GM19438 (cell line): ENCODE results near the gene IZUMO1R.
"Not testable (repeated sequence)": the region's sequence is repeated elsewhere in the genome, so short reads cannot be mapped to it uniquely, and the experiment has no call there.

Source experiments
- ATAC-seq: cut with Tn5 transposase; IDR thresholded peaks from one replicate; pipeline ENCODE4 v1.9.1; 2021; ENCODE audit warnings: low read depth; ENCODE audit not compliant: unreplicated experiment

The IZUMO1R gene

GRCh38 chr11:94303966-94304958 is at the start of gene IZUMO1R:
Gene IZUMO1R (plus strand): TSS chr11:94304580. CDS start chr11:94305637, 1,057 bp downstream.
- no peak for ATAC-seq

GRCh38 chr11:94271885-94272372 is 32.5 kb upstream of the IZUMO1R start:
- peak; percentile 62 for ATAC-seq

DNA sequence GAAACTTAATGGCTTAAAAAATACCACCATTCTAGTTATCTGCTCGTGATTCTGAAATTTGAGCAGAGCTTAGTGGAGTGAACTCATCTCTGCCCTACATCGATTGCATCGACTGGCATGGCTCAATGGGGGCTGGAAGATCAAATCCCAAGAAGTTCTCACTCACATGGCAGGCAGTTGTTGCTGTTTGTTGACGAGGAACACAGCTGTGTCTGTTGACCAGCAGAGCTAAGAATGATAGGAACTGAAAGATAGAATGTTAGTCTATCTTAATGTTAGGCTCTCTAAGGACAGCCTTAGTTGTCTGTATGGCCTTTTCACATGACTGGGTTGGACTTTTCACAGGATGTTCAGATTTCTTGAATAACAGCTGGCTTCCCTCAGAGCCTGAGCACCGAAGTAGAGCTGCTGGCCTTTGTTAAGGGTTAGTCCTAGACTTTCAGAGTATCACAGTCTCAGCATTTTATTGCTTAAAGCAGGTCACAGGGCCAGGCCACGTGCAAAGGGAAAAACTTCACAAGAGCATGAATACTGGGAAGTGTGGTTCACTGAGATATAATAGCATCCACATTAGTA is 31.6 kb upstream of the IZUMO1R start:
- peak; percentile 45 for ATAC-seq

- no peak for ATAC-seq
Measured at GRCh38 chr11:94275961-94276360, 28.4 kb upstream of the IZUMO1R start.

DNA sequence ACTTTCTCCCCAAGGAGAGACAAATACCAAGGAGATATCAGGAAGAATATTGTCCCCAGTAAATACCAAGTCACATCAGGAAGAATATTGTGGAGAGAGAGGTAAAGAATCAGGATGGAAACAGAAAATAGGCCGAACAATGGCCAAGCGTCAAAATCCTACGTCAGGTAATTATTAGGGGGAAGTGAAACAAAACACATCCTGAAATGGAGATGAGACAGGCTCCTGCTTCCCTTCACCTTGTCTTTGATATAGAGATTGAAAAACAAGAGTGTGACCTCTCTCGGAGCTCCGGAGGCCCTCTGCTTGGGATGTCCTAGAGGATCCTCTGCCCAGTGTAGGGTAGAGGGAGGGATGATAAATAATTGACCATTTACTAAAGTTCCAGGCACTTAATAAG is 27.4 kb upstream of the IZUMO1R start:
- ATAC-seq: no peak

DNA sequence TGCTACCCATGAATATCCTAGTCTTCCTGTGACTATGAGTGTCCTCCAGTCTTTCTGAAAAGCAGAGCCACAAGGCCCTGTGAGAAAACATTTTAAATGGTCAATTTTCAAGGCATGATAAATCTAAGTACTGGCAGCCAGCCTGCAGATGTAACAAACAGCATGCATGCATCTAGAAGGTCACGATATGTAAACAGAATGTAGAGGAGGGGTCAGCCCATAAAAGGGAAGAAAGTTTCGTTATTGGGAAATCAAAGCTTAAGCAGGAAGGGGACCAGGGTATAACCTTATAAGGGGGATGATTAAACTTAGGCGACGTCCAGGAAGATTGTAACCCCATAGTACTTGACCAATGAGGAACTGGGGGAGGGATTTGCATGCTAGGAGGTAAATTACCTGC is 26.2 kb upstream of the IZUMO1R start:
- not testable (repeated sequence) for ATAC-seq

GRCh38 chr11:94279996-94280395 is 24.4 kb upstream of the IZUMO1R start:
- ATAC-seq: no peak

DNA sequence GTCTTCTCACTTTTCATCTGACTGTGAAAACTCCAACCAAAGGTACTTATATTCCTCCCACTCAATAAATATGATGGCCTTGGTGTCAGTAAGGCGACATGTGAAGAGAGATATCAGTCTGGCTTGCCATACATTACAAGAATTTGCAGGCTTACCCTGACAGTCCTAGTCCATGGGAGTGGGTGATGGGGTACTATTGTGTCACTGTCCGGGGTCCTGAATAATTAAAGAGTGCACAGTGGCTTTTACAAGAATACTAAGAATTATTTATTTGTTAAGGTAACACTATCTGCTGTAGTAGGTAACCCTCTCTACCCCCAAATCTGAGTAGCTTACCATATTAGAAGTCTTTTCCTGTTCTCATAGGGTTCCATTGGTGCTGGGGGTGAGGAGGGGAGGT is 23.1 kb upstream of the IZUMO1R start:
- no peak for ATAC-seq

DNA sequence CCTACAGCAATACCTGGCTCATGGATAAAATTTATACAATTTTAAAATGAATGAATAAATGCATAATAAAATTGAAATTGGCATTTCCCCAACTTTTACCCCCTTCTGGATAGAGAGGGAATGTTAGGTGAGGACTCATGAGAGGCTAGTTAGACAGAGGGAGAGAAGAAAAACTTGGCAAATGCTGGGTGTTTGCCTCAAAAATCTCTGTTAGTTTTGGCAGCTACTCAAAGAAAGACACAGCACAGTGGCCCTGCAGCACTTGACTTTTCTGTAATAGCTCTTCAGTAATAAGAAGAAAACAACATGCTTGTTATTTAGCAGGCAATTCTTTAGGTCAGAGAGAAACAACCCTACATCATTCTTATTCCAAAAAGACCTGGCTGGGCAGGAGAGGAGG is 20.7 kb upstream of the IZUMO1R start:
- ATAC-seq: no peak

GRCh38 chr11:94295534-94295933 is 8.8 kb upstream of the IZUMO1R start:
- no peak for ATAC-seq

DNA sequence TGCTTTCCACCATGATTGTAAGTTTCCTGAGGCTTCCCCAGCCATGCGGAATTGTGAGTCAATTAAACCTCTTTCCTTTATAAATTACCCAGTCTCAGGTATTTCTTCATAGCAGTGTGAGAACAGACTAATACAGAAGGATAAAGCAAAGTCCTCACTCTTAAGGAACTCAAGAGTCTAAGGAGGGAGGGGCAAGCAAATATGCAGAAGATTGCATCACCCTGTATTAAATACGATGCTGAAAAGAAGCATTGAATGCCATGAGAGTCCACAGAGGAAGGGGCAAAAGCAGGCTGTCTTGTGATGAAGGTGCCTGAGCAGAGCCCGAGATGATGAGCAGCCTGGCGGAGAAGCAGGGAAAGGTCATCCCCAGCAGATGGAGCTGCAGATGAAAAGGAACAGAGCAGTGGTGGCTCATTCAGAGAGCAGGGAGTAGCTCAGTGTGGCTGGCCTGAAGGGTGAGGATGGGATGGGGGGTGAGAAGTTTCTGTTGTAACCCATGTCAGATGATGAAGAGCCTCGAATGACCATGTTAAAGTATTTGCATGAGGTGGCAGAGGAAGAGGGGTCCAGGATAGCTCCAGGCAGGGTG is 6.3 kb upstream of the IZUMO1R start:
- no peak for ATAC-seq

DNA sequence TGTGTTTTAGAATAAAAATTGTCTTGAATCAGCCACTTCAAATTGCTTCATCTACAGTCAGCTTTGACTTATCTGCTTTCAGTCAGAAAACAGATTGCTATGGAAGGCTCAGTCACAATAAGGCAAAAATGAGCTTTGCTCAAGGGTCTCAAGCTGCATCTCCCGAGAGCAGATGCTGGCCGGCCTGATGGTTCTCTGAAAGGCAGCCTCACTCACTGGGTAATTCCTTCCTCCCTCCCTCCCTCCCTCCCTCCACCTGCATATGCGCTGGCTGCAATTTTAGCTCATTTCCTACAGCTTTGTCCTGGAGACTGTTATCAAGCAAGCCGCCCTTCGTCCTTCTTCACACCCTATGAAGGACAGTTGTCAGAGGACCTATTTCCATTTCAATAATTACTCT is 1.6 kb upstream of the IZUMO1R start:
- ATAC-seq: no peak

GRCh38 chr11:94305146-94305545 is 766 bp downstream of the IZUMO1R start:
- no peak for ATAC-seq

DNA sequence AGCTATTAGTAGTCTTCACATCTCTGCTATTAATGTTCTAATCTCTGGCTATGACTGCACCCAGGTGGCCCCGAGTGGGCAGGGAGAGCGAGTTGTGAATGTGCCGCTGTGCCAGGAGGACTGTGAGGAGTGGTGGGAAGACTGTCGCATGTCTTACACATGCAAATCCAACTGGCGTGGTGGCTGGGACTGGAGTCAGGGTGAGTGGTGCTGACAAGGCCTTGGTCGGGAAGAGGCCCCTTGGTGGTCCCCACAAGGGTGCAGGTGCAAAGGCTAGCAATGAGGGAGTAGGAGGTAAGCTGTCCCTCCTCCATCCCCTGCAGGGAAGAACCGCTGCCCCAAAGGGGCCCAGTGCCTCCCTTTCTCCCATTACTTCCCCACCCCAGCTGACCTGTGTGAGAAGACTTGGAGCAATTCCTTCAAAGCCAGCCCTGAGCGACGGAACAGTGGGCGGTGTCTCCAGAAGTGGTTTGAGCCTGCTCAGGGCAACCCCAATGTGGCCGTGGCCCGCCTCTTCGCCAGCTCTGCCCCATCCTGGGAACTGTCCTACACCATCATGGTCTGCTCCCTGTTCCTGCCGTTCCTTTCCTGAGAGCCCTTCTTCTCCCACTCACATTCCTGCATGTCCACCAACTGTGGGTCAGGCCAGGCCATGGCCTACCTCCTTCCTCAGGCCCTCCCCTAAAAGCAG is 2.9 kb downstream of the IZUMO1R start:
- no peak for ATAC-seq

DNA sequence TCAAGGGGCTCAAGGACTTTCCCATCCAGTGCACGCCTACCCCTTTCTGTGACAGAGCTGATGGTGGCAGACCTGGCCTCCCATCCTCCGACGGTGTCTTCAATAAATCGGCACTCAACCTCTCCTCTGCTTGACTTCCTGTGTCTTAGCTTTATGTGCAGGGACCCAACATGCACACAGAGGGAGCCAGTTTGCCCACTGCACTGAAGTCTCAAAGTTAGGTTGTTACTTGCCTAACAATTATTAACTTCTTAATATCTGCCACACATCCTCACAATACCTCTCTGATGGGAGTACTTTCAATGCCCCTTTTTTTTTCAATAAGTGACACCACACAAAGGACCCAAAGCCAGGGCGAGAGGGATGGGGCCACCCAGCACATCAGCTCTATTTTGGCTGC is 3.6 kb downstream of the IZUMO1R start:
- ATAC-seq: no peak

DNA sequence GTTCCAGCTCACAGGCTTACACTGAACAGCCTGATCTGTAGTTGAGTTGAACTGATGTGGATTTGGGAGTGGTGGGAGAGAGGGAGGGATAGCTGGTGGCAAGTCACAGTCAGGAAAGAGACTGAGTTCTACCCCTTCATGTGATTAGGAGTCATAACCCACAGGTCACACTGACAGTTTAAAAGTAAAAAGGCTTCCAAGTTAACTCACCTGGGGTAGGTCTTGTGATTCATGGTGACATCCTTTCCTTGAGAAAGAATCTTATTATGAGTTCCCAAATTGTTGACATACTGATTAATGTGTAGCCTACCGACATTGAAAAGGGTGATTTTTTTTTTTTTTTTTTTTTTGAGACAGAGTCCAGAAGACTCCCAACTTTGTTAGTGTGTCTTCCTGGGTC is 5.4 kb downstream of the IZUMO1R start:
- no peak for ATAC-seq

- no peak for ATAC-seq
Measured at GRCh38 chr11:94310191-94310875, 6.0 kb downstream of the IZUMO1R start.

GRCh38 chr11:94312339-94312738 is 8.0 kb downstream of the IZUMO1R start:
- no peak for ATAC-seq

GRCh38 chr11:94314064-94314463 is 9.7 kb downstream of the IZUMO1R start:
- ATAC-seq: no peak

GRCh38 chr11:94315664-94316063 is 11.3 kb downstream of the IZUMO1R start:
- no peak for ATAC-seq
